HepG2 (cell line): ENCODE results near the gene ANKRD39. TPM values are rescaled to one million over a fixed set of nuclear protein-coding genes. Genes with fewer than 3 reads are reported as not detected.

Experiments used
- ATAC-seq: fragments of 200-7000 bp; cut with Tn5 transposase; 3 replicates; pipeline ENCODE4 v1.9.1; 2020; ENCODE audit warnings: mild to moderate bottlenecking, moderate library complexity
- BruUV-seq: library from RNA; stranded (reverse); fragments of 400-500 nt; replicated peaks from 2 replicates; lab custom pipeline; 2021; lab: Mats Ljungman, UMichigan
- CTCF ChIA-PET: fragments of 300-600 bp; formaldehyde crosslinking; extraction: SDS; loops from one replicate; lab custom pipeline; 2021; ENCODE audit warnings: low total read pairs, inconsistent platforms, low intra/inter-chr PET ratio; lab: Yijun Ruan, JAX
- POLR2A ChIA-PET: fragments of 350-600 bp; sonication (Branson Sonifier 250); formaldehyde crosslinking; loops from one replicate; lab custom pipeline; 2020; ENCODE audit warnings: antibody characterized with exemption, inconsistent platforms; lab: Yijun Ruan, JAX
- DNase-seq: peaks from one replicate; pipeline ENCODE4 v3.0.0-alpha.2; 2015; ENCODE audit warnings: low spot score
- FAIRE-seq: peaks from 3 replicates; lab custom pipeline; 2011; peaks lifted over from hg19 to GRCh38; lab: Jason Lieb, UNC
- H2AFZ ChIP-seq: one replicate; pipeline ENCODE4 v1.6.1; 2011; ENCODE audit warnings: low read length, inconsistent platforms
- H3K27ac ChIP-seq: fragments of 300-600 bp; 3 replicates; pipeline ENCODE4 v1.8.0; 2011; ENCODE audit warnings: mixed run types, mild to moderate bottlenecking, mixed read lengths, low read length, inconsistent platforms; ENCODE audit not compliant: insufficient read depth; ENCODE audit errors: extremely low read length
- H3K27me3 ChIP-seq, 2 experiments: fragments of 200-600 bp in 1 of 2; 2 replicates in 1 of 2; 3 replicates in 1 of 2; pipeline versions ENCODE4 v1.6.0 to v1.8.0; 2011; ENCODE audit warnings: low read length in 2 of 2, mild to moderate bottlenecking in 2 of 2, moderate library complexity in 2 of 2, inconsistent platforms in 1 of 2; ENCODE audit not compliant: insufficient read depth in 2 of 2, control insufficient read depth in 1 of 2
- H3K36me3 ChIP-seq, 2 experiments: fragments of 200-600 bp in 1 of 2; replicated peaks in 1 of 2; 2 replicates in 1 of 2; 3 replicates in 1 of 2; pipeline versions ENCODE4 v1.5.1 to v1.8.0; 2011; ENCODE audit warnings: low read length in 2 of 2, inconsistent platforms in 1 of 2; ENCODE audit not compliant: insufficient read depth in 2 of 2, control insufficient read depth in 1 of 2
- H3K4me1 ChIP-seq: 2 replicates; pipeline ENCODE4 v1.5.1; 2012; ENCODE audit warnings: low read length, inconsistent platforms; ENCODE audit not compliant: insufficient read depth
- H3K4me2 ChIP-seq: 2 replicates; pipeline ENCODE4 v1.6.0; 2011; ENCODE audit warnings: low read depth, low read length, inconsistent platforms
- H3K4me3 ChIP-seq, 3 experiments: fragments of 200-600 bp in 1 of 3; sonication (generic), shearing (Covaris generic) in 1 of 3; replicated peaks in 1 of 3; 2 replicates each; pipeline ENCODE4 v1.5.1; 2011 to 2016; ENCODE audit warnings: low read length in 3 of 3, inconsistent platforms in 2 of 3, low read depth in 2 of 3, mild to moderate bottlenecking in 2 of 3, control low read depth in 1 of 3, mixed read lengths in 1 of 3; ENCODE audit not compliant: insufficient read depth in 1 of 3
- H3K79me2 ChIP-seq: one replicate; pipeline ENCODE4 v1.6.1; 2011; ENCODE audit warnings: low read length, inconsistent platforms; ENCODE audit not compliant: insufficient read depth
- H3K9ac ChIP-seq: 2 replicates; pipeline ENCODE4 v1.6.0; 2011; ENCODE audit warnings: mild to moderate bottlenecking, low read depth, low read length, inconsistent platforms; ENCODE audit not compliant: insufficient read depth
- H3K9me3 ChIP-seq: 2 replicates; pipeline ENCODE4 v1.5.1; 2012; ENCODE audit warnings: mild to moderate bottlenecking, low read length
- H4K20me1 ChIP-seq: 2 replicates; pipeline ENCODE4 v1.6.0; 2011; ENCODE audit warnings: inconsistent platforms, mild to moderate bottlenecking, low read length, moderate library complexity; ENCODE audit not compliant: insufficient read depth
- ADNP ChIP-seq: sonication (generic); formaldehyde crosslinking; IDR thresholded peaks from 2 replicates; pipeline ENCODE4 v1.4.0; 2020; ENCODE audit warnings: missing genetic modification reagents
- AGO2 ChIP-seq: fragments of 200-400 bp; formaldehyde crosslinking; optimal IDR thresholded peaks from 2 replicates; pipeline ENCODE3; 2017; ENCODE audit warnings: mild to moderate bottlenecking, low read depth, low read length, moderate library complexity
- BORCS8-MEF2B ChIP-seq: sonication (generic); formaldehyde crosslinking; IDR thresholded peaks from 2 replicates; pipeline ENCODE4 v1.8.0; 2022; ENCODE audit warnings: mild to moderate bottlenecking, missing genetic modification reagents
- CCAR2 ChIP-seq: fragments of 200-400 bp; formaldehyde crosslinking; optimal IDR thresholded peaks from 2 replicates; pipeline ENCODE3; 2018; ENCODE audit warnings: low read depth, mild to moderate bottlenecking, low read length, moderate library complexity
- CHD4 ChIP-seq: fragments of 200-600 bp; sonication (generic); IDR thresholded peaks from 2 replicates; pipeline ENCODE4 v1.7.0; 2017; ENCODE audit warnings: mild to moderate bottlenecking, low read length, borderline replicate concordance
- HNRNPL ChIP-seq: fragments of 200-400 bp; formaldehyde crosslinking; IDR thresholded peaks from 2 replicates; pipeline ENCODE4 v1.6.1; 2017; ENCODE audit warnings: mild to moderate bottlenecking, low read depth, low read length
- MTA1 ChIP-seq: sonication (generic); formaldehyde crosslinking; IDR thresholded peaks from 2 replicates; pipeline ENCODE4 v1.4.0; 2020; ENCODE audit warnings: missing genetic modification reagents, mild to moderate bottlenecking, borderline replicate concordance
- NFYC ChIP-seq: IDR thresholded peaks from 2 replicates; pipeline ENCODE4 v1.6.1; 2016; ENCODE audit warnings: missing genetic modification reagents, missing compliant biosample characterization
- RBAK ChIP-seq: sonication (generic); formaldehyde crosslinking; IDR thresholded peaks from 2 replicates; pipeline ENCODE4 v1.5.1; 2020; ENCODE audit warnings: mild to moderate bottlenecking, missing genetic modification reagents
- RBFOX2 ChIP-seq: fragments of 200-400 bp; formaldehyde crosslinking; IDR thresholded peaks from 2 replicates; pipeline ENCODE4 v1.6.1; 2017; ENCODE audit warnings: low read depth, mild to moderate bottlenecking, low read length
- RBM22 ChIP-seq: fragments of 200-400 bp; formaldehyde crosslinking; optimal IDR thresholded peaks from 2 replicates; pipeline ENCODE3; 2017; ENCODE audit warnings: mild to moderate bottlenecking, low read length, moderate library complexity
- TERF1 ChIP-seq: sonication (generic); formaldehyde crosslinking; IDR thresholded peaks from 2 replicates; pipeline ENCODE4 v1.8.0; 2022; ENCODE audit warnings: mild to moderate bottlenecking, missing genetic modification reagents, moderate library complexity
- THAP11 ChIP-seq: IDR thresholded peaks from 2 replicates; pipeline ENCODE4 v1.6.1; 2016; ENCODE audit warnings: missing biosample characterization, missing genetic modification reagents
- ZKSCAN5 ChIP-seq: sonication (generic); formaldehyde crosslinking; IDR thresholded peaks from 2 replicates; pipeline ENCODE4 v1.5.1; 2020; ENCODE audit warnings: mild to moderate bottlenecking, missing genetic modification reagents
- ZNF616 ChIP-seq: sonication (generic); formaldehyde crosslinking; IDR thresholded peaks from 2 replicates; pipeline ENCODE4 v1.5.0; 2020; ENCODE audit warnings: low read depth, mild to moderate bottlenecking, missing genetic modification reagents
- ZSCAN12 ChIP-seq: sonication (generic); formaldehyde crosslinking; IDR thresholded peaks from 2 replicates; pipeline ENCODE4 v1.9.0; 2021; ENCODE audit warnings: mild to moderate bottlenecking, missing genetic modification reagents
- WGBS: methylation state at CpG from one replicate; pipeline ENCODE4 v1.1.6; 2017; ENCODE audit warnings: low lambda C conversion rate; 5-methylcytosine and 5-hydroxymethylcytosine counted together
- in situ Hi-C: cut with HindIII; loops from 2 replicates; pipeline ENCODE4 v1.10.0; 2017; ENCODE audit warnings: low pct_unique_long_range_greater_than_20kb; ENCODE audit not compliant: extremely low pct_ligation_motif_present
- intact Hi-C: fragments of 100-400 bp; cut with micrococcal nuclease; formaldehyde crosslinking; loops from one replicate; pipeline ENCODE4 v1.10.0; 2022; ENCODE audit not compliant: unreplicated experiment
- polyA plus RNA-seq, 8 experiments: library from polyadenylated mRNA; depleted of rRNA in 3 of 8; stranded (reverse) in 7 of 8; unstranded in 1 of 8; fragments of >200 nt; fragmentation: Illumina TruSeq in 4 of 8; extraction: Trizol in 4 of 8; gene quantifications; 2 replicates each; pipeline versions ENCODE4 v1.2.1 to v1.2.3, GENCODE V29; 2011 to 2016; ENCODE audit warnings: low read depth in 4 of 8, missing spikeins in 1 of 8, mixed read lengths in 1 of 8; ENCODE audit not compliant: insufficient read depth in 1 of 8
- total RNA-seq, 5 experiments: library from RNA; depleted of rRNA; stranded (reverse); fragments of >200 nt; fragmentation: Illumina TruSeq; extraction: Trizol; gene quantifications; 2 replicates each; pipeline ENCODE4 v1.2.3, GENCODE V29; 2016; ENCODE audit warnings: low read depth in 1 of 5
- TF ChIP-seq, protein P1 (sequence below): sonication (generic); formaldehyde crosslinking; IDR thresholded peaks from 2 replicates; pipeline ENCODE4 v1.8.1; 2022; ENCODE audit warnings: low read depth, mild to moderate bottlenecking, missing genetic modification reagents

ANKRD39 gene
- total and polyA plus RNA-seq, 2 of the 13 experiments (the other 11 are each of a cell fraction or from before 2014, with no cell fraction given), result 23.2 to 24.8 TPM

DNA sequence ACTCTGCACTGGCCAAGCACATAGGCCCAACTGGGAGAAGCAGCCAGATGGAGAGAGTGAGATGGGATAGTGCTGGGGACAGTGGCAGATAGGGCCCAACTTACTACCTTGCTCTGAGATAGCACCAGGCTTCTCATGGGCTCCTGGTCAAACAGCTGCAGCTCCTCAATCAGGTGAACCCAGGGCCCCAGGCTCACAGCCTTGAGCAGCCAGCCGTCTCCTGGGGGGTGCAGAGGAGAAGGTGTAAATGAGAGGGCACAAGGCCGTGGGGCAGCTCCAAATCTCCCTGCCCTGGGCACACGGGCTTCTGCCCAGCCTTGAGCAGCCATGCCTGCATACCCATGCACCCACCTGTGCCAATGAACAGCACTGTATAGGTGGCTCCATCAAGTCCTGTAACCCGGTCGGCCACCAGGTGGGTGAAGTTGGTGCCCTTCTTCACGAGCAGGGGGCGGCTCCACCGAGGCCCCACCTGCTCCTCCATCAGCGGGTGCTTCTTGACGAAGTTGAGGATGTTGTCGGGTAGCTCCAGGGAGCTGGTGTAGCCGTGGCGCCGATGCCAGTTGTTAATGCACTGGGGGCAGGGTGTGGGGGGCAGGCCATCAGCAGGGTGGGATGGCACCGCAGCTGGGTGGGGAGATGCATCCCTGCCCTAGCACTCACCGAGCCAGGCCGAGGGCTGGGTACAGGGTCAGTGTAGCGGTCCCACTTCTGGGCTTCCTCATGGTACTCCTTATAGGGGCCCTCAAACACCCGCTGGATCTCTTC is 5.9 kb upstream of the ANKRD39 start:
- H3K4me1 ChIP-seq, result peaks cover 48% of the 10 kb centered on the region
- H3K9ac ChIP-seq, result no peak overlapping the region
- H3K27ac ChIP-seq, result peak overlapping the region; percentile 35
- in situ Hi-C loops (no loop called here), intact Hi-C loops (no loop called here)
- no peak for ATAC-seq
- H3K79me2 ChIP-seq, result peaks cover 23% of the 10 kb centered on the region
- ChIA-PET CTCF (no interaction called here), POLR2A (interaction anchor here (0.7 to 3.3 kb wide), 4 partner anchors 45 to 598 kb away, joined by 3 to 14 read pairs (median 3); partner anchors contain the start of gene CIAO1)
- H2AFZ ChIP-seq, result no peak overlapping the region
- H3K4me3 ChIP-seq, result no peak overlapping the region
- H4K20me1 ChIP-seq, result no peaks in the 10 kb centered on the region
- peak; percentile 71; the same call in 1 of the 2 replicates for TF ChIP-seq HNRNPL
- TF ChIP-seq ZSCAN12 (CRISPR knock-in tag), result no peak
- TF ChIP-seq RBM22, result peak; percentile 53
- TF ChIP-seq BORCS8-MEF2B (CRISPR knock-in tag), result no peak
- TF ChIP-seq NFYC (CRISPR knock-in tag), result no peak
- TF ChIP-seq ADNP, result no peak
- TF ChIP-seq THAP11 (CRISPR knock-in tag), result no peak
- TF ChIP-seq RBAK (CRISPR knock-in tag), result no peak
- TF ChIP-seq CCAR2, result no peak
- TF ChIP-seq ZKSCAN5 (CRISPR knock-in tag), result no peak
- TF ChIP-seq, protein P1, sequence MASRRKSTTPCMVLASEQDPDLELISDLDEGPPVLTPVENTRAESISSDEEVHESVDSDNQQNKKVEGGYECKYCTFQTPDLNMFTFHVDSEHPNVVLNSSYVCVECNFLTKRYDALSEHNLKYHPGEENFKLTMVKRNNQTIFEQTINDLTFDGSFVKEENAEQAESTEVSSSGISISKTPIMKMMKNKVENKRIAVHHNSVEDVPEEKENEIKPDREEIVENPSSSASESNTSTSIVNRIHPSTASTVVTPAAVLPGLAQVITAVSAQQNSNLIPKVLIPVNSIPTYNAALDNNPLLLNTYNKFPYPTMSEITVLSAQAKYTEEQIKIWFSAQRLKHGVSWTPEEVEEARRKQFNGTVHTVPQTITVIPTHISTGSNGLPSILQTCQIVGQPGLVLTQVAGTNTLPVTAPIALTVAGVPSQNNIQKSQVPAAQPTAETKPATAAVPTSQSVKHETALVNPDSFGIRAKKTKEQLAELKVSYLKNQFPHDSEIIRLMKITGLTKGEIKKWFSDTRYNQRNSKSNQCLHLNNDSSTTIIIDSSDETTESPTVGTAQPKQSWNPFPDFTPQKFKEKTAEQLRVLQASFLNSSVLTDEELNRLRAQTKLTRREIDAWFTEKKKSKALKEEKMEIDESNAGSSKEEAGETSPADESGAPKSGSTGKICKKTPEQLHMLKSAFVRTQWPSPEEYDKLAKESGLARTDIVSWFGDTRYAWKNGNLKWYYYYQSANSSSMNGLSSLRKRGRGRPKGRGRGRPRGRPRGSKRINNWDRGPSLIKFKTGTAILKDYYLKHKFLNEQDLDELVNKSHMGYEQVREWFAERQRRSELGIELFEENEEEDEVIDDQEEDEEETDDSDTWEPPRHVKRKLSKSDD, result no peak
- TF ChIP-seq MTA1 (CRISPR knock-in tag), result peak; percentile 23; the same call in 1 of the 2 replicates
- no peak for TF ChIP-seq CHD4
- no peak for TF ChIP-seq ZNF616 (CRISPR knock-in tag)
- peak; percentile 66 for TF ChIP-seq AGO2
- TF ChIP-seq RBFOX2, result peak; percentile 41; the same call in 1 of the 2 replicates
- no peak for TF ChIP-seq TERF1 (CRISPR knock-in tag)
- FAIRE-seq, result no peak
- no peaks in the 10 kb centered on the region for H3K27me3 ChIP-seq
- no TSS peak for BruUV-seq
- H3K4me2 ChIP-seq, result no peak overlapping the region
- H3K36me3 ChIP-seq, result peaks cover 44 to 66% of the 10 kb centered on the region in 2 experiments
- no peak for DNase-seq
- no peaks in the 10 kb centered on the region for H3K9me3 ChIP-seq
- 96% methylated on average over 16 of the region's 19 CpGs for whole genome bisulfite sequencing
